Measurements from ENCODE around the gene CGB8.
"Not testable (repeated sequence)": the region's sequence is repeated elsewhere in the genome, so short reads cannot be mapped to it uniquely, and the experiment has no call there.

DNA sequence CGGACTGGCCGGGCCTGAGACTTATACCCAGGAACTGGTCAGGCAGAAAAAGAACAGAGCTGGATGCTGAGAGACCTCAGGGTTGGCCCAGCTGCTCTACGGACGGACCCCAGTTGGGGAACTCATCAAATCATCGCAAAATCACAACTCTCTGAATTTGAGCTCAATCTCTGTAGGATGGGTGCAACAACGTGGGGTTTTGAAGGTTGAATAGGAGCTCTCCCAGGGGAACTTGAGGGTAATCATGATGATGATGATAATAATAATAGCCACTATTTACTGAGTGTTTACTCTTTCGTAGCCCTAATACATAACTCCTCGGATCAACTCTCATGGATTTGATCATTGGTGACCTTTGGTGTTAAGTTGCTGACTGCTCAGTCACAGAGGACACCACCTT is 18.6 kb downstream of the CGB8 start:
- TF ChIP-seq SUZ12 (IDR thresholded peaks at IDR 0.05; ENCODE audit: extremely low read depth, insufficient read depth, insufficient read length); ZNF274 (IDR thresholded peaks at IDR 0.05; ENCODE audit: low read depth, low read length); YY1 (IDR thresholded peaks at IDR 0.05; ENCODE audit: insufficient read depth, insufficient read length): not testable (repeated sequence)

Data from NT2/D1 (cell line).